ENCODE data around the gene ARHGEF25. TPM values are rescaled to one million over a fixed set of nuclear protein-coding genes. Genes with fewer than 3 reads are reported as not detected.

Gene ARHGEF25
- total and polyA plus RNA-seq, 2 of the 13 experiments (the other 11 are each of a cell fraction or from before 2014, with no cell fraction given), result 11.5 to 12.5 TPM

GRCh38 chr12:57575771-57576612 is 35.2 kb upstream of the ARHGEF25 start (continued):
- TF ChIP-seq HMGXB3 (CRISPR knock-in tag; IDR thresholded peaks at IDR 0.05; ENCODE audit: borderline replicate concordance) (no peak), ZBTB43 (CRISPR knock-in tag; conservative IDR thresholded peaks at IDR 0.05) (peak; percentile 53; the same call in 1 of the 2 replicates), IKZF4 (CRISPR knock-in tag; IDR thresholded peaks at IDR 0.05; ENCODE audit: borderline replicate concordance, low read depth, not compliant biosample characterization) (no peak), MXD1 (CRISPR knock-in tag; IDR thresholded peaks at IDR 0.05) (no peak), TRIM24 (CRISPR knock-in tag; IDR thresholded peaks at IDR 0.05) (no peak), NCOA5 (CRISPR knock-in tag; IDR thresholded peaks at IDR 0.05) (no peak), ZNF225 (CRISPR knock-in tag; IDR thresholded peaks at IDR 0.05) (no peak), RFXANK (CRISPR knock-in tag; IDR thresholded peaks at IDR 0.05) (no peak), ZNF205 (CRISPR knock-in tag; IDR thresholded peaks at IDR 0.05) (no peak), KLF11 (CRISPR knock-in tag; IDR thresholded peaks at IDR 0.05) (0 out of 2 replicates have a peak, but pooled peaks have one; percentile 20), ZNF562 (CRISPR knock-in tag; IDR thresholded peaks at IDR 0.05; ENCODE audit: borderline replicate concordance) (no peak), RXRA (CRISPR knock-in tag; IDR thresholded peaks at IDR 0.05) (peak; percentile 22; the same call in 1 of the 2 replicates), TFDP1 (CRISPR knock-in tag; IDR thresholded peaks at IDR 0.05; ENCODE audit: borderline replicate concordance) (no peak; the same call in 1 of the 2 replicates), PITX1 (CRISPR knock-in tag; IDR thresholded peaks at IDR 0.05) (peak; percentile 91), SMYD3 (CRISPR knock-in tag; IDR thresholded peaks at IDR 0.05) (no peak), PHF21A (CRISPR knock-in tag; IDR thresholded peaks at IDR 0.05) (peak; percentile 85; the same call in 1 of the 2 replicates), HOXA5 (CRISPR knock-in tag; IDR thresholded peaks at IDR 0.05) (peak; percentile 66; the same call in 1 of the 2 replicates), CREM (IDR thresholded peaks at IDR 0.05) (peak; percentile 37; the same call in 1 of the 2 replicates), CREM (CRISPR knock-in tag; IDR thresholded peaks at IDR 0.05) (no peak), ZNF710 (CRISPR knock-in tag; IDR thresholded peaks at IDR 0.05; ENCODE audit: borderline replicate concordance) (peak; percentile 57; the same call in 1 of the 2 replicates), ZEB1 (IDR thresholded peaks at IDR 0.05; ENCODE audit: insufficient replicate concordance, low read depth) (no peak)
